ENCODE data around the gene SKIC2. TPM values are rescaled to one million over a fixed set of nuclear protein-coding genes. Genes with fewer than 3 reads are reported as not detected.

The SKIC2 gene
- total and polyA plus RNA-seq, 2 of the 8 experiments (the other 6 are each of a cell fraction or from before 2014, with no cell fraction given) = 42.1 to 59.7 TPM

- TF ChIP-seq CBX8 (IDR thresholded peaks at IDR 0.05; ENCODE audit: borderline replicate concordance, low read depth, low read length) = no peak
- no peak for TF ChIP-seq TBP (IDR thresholded peaks at IDR 0.05; ENCODE audit: low read depth, low read length)
- no peak for TF ChIP-seq MAX (IDR thresholded peaks at IDR 0.05)
- no peak for TF ChIP-seq E2F6 (IDR thresholded peaks at IDR 0.05)
- no peak for TF ChIP-seq SIX5 (IDR thresholded peaks at IDR 0.05; ENCODE audit: low read depth, low read length)
Observed at GRCh38 chr6:31933537-31933936, 25.4 kb upstream of the SKIC2 start (continued).
